Ovary (tissue), 3 donors: ENCODE measurements around the gene ZNF549.

Experiments used
- POLR2A ChIP-seq: fragments of 450-650 bp; IDR thresholded peaks from one replicate; pipeline ENCODE4 v1.6.1; 2017; ENCODE audit warnings: antibody characterized with exemption, mild to moderate bottlenecking, moderate library complexity
- TF ChIP-seq, protein P1 (sequence below), 3 donors: fragments of 450-650 bp in 2 of 3; fragments of 200-600 bp in 1 of 3; IDR thresholded peaks; one replicate each; pipeline versions ENCODE4 v1.5.1 to v1.8.0; 2016 to 2022; ENCODE audit warnings: antibody characterized with exemption in 3 of 3, mild to moderate bottlenecking in 1 of 3
- donor health status: DM: no; HTN: no; CAD: no.

DNA sequence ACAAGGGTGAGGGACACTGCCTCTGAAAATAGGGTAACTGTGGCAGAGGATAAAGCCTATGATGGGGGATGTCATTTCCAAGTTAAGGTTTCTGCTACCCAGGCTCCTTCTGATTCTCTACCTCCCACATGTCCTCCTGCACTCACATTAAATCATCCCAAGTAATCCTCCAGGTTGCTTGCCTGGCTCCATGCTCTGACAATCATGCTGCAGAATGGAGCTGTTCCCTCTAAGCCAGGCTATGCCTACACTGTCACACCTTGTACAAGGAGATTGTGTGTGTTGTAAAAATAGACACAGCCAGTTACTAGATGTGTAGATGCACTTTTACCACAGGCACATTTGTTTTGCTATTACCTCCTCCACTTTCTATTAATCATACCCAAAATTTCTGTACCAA lies 43.6 kb downstream of the ZNF549 start:
- TF ChIP-seq POLR2A = no peak
- TF ChIP-seq, protein P1, sequence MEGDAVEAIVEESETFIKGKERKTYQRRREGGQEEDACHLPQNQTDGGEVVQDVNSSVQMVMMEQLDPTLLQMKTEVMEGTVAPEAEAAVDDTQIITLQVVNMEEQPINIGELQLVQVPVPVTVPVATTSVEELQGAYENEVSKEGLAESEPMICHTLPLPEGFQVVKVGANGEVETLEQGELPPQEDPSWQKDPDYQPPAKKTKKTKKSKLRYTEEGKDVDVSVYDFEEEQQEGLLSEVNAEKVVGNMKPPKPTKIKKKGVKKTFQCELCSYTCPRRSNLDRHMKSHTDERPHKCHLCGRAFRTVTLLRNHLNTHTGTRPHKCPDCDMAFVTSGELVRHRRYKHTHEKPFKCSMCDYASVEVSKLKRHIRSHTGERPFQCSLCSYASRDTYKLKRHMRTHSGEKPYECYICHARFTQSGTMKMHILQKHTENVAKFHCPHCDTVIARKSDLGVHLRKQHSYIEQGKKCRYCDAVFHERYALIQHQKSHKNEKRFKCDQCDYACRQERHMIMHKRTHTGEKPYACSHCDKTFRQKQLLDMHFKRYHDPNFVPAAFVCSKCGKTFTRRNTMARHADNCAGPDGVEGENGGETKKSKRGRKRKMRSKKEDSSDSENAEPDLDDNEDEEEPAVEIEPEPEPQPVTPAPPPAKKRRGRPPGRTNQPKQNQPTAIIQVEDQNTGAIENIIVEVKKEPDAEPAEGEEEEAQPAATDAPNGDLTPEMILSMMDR (IDR thresholded peaks at IDR 0.05) = no peak
